GM21825 (cell line): Measurements from ENCODE around the gene MAST3.
A peak's percentile ranks its signal among the peaks of the same experiment; 100 is the strongest.

ENCODE experiments used
- ATAC-seq: cut with Tn5 transposase; IDR thresholded peaks from one replicate; pipeline ENCODE4 v1.9.1; 2021; ENCODE audit warnings: mild to moderate bottlenecking, moderate library complexity; ENCODE audit not compliant: unreplicated experiment

MAST3 gene

DNA sequence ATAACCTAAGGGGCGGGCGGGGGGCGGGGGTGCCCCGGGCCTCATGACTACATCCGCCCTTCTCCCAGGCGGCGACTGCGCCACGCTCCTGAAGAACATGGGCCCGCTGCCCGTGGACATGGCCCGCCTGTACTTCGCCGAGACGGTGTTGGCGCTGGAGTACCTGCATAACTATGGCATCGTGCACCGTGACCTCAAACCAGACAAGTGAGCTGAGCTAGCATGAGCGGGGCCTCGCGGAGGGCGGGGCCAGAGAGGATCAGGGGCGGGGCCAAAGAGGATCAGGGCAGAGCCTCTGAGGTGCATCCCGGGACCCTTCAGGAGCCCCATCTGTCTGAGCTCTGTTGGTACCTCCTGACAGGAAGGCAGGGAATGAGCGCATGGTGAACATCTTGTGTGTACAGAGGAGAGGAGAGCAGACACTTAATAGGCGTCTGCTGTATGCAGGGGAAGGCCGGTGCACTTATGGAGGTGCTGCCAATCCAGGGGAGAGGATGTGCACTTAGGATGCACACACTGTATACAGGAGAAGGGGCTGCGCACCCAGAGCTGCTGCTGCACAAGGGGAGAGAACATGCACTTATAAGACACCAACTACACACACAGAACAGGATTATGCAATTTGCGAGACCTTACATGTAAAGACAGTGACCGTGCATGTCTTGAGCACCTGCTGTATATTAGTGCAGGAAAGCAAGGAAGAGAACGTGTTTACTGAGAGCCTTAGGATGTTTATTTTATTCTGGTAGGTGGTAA lies 34.4 kb downstream of the MAST3 start:
- no peak for ATAC-seq

DNA sequence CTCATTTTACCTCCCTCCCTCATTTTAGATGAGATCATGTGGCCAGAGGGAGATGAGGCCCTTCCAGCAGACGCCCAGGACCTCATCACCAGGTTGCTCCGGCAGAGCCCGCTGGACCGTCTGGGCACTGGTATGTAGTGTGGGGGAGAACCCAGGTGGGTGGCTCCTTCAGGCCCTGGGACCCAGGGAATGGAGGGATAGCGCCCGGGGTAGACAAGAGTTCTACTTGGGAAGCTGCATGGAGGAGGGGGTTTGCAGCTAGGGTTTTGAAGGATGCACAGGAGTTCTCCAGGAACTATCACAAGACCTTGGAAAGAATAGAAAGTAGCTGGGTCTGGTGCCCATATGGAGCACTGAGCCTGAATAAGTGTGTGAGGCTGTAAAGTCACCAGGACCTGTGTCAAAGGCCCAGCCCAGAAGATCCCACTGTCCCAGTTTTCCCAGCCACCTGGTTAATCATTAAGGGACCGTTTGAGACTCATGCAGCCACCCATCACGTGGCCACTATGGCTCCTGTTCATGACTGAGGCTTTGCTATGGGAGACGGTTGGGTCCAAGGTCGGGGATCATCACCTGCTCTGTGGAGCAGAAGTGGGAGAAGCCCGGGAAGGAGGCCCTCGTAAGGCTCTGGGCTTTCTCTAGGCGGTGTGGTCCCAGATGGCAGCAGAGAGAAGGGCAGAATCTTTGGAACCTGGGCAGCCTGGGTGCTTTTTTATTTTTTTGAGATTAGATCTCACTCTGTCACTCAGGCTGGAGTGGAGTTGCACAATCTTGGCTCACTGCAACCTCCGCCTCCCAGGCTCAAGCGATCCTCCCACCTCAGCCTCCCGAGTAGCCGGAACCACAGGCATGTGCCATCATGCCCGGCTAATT lies 38.4 kb downstream of the MAST3 start:
- ATAC-seq, result no peak

DNA sequence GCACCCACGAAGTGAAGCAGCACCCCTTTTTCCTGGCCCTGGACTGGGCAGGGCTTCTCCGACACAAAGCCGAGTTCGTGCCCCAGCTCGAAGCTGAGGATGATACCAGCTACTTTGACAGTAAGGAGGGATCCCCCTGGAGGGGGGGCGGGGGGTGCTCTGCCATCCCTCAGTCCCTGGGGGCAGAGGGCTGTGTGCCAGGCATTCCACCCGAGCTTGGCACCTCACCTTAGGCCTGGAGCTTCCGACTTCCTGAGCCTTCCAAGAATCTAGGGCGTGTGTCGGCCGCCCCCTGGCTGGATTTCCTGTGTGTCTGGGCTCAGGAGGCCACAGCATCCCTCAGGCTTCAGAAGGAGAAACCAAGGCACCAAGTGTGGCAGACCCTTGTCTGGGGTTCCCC lies 39.7 kb downstream of the MAST3 start:
- no peak for ATAC-seq

DNA sequence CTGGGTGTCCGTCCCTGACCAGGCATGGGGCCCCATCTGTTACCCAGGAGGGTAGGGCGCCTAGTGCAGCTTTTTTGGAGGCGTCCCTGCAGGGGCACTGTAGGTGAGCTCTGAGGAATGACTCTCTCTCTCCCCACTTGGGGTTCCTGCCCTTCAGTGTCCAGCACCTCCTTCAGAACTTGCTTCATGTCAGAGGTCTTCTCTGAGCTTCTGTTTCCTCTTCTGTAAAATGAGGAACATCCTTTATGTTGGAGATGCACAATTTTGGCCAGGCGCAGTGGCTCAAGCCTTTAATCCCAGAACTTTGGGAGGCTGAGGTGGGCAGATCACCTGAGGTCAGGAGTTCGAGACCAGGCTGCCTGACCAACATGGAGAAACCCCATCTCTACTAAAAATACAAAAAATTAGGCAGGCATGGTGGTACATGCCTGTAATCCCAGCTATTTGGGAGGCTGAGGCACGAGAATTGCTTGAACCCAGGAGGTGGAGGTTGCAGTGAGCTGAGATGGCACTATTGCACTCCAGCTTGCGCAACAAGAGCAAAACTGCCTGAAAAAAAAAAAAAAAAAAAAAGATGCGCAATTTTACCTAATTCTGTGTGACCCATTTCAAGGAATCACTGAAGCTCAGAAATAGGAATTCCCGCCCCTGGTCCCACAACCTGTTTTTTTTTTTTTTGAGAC lies 40.2 kb downstream of the MAST3 start:
- no peak for ATAC-seq

- ATAC-seq, result no peak
Observed at GRCh38 chr19:18140473-18140872, 42.9 kb downstream of the MAST3 start.

- ATAC-seq, result no peak
Observed at GRCh38 chr19:18141031-18141430, 43.5 kb downstream of the MAST3 start.

GRCh38 chr19:18143902-18144301 lies 46.3 kb downstream of the MAST3 start:
- ATAC-seq, result no peak

GRCh38 chr19:18144361-18144760 lies 46.8 kb downstream of the MAST3 start:
- no peak for ATAC-seq

- no peak for ATAC-seq
Observed at GRCh38 chr19:18144906-18145305, 47.3 kb downstream of the MAST3 start.

DNA sequence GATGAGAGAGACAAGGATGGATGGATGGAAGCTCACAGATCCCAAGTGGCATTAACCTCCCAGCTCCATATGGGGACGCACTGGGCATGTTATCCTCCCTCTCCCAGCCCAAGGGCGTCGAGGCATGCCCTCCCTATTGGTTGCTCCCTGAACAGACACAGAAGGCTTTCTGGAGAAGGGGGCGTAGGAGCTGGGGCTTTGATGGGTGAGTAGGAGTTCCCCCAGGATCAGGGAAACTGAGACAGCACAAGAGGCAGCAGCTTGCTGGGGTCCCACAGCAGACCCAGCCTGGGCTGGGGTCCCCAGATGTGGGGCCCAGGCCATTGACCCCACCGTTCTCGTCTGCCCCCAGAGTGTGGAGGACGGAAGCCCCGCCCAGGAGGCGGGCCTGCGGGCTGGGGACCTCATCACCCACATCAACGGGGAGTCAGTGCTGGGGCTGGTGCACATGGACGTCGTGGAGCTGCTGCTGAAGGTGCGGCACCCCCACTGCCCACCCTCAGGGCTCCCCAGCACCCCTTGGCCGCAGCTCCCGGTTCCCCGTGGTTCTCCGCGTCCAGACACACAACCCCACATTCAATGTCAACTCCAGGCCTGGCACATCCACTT lies 47.9 kb downstream of the MAST3 start:
- no peak for ATAC-seq

DNA sequence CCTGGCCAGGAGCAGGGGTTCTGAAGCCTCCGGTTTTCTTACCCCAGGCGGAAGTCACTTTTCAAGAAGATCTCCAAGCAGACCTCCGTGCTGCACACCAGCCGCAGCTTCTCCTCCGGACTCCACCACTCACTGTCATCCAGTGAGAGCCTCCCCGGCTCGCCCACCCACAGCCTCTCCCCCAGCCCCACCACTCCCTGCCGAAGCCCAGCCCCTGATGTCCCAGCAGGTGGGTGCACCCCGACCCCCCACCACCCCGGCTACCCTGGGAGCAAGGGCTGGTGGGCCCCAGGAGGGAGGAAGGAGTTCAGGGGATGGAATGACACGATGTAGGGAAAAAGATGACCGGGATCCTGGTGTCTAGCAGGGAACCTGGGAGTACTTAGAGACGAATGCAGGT lies 49.8 kb downstream of the MAST3 start:
- ATAC-seq, result no peak

GRCh38 chr19:18149596-18149975 lies 52.0 kb downstream of the MAST3 start:
- no peak for ATAC-seq

DNA sequence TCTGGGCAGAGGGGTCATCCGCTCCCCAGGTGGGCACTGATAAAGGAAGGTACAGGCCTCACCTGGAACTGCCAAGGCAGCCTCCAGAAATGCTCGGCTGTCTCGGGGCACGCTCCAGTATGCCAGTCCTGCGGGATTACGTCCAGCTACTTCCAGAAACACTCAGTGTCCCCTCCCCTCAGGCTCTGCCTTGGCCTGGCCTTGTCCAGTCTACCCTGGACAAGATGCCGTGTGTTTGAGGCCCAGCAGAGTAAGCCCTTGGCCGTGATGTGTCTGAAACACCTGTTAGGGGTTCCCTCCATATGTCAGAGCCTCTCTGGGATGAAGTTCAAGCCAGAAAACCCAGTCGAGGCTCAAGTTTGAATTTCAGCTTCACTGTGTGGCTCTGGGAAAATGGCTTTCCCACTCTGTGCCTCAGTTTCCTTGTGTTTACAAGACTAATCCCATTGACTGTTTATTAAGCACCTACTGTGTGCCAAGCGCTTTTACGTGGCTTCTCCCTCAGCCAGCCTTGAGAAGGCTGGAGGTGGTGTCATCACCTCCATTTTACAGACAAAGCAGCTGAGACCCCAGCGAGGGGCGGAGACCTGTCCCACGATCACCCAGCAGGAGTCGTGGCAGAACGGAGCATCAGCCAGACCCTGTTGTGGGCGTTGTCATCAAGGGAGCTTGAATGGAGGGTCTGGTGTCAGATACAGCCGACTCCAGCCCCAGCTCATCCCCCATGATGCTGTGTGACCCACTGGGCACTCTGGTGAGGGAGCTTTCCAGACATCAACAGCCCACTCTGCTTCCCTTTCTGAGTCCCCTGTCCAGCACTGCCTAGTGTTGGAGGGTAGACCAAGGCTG lies 53.4 kb downstream of the MAST3 start:
- no peak for ATAC-seq

DNA sequence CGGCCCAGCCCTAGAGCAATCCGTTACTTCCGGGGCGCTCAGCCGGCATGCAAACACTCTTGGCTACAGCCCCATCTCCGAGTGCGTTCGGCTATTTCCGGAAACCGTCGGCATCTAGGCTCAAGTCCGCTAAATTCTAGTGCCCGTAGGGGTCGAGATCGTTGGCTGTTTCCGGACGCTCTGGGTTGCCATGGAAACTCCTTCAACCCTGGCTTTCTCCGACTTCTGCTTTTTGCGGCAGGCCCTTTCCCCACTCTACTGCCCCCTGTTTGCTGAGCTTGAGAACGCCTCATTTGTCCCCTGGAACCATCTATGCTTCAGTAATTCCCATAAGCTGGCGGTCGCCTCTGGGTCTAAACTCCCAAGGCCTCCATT lies 54.9 kb downstream of the MAST3 start:
- ATAC-seq, result peak; percentile 61

DNA sequence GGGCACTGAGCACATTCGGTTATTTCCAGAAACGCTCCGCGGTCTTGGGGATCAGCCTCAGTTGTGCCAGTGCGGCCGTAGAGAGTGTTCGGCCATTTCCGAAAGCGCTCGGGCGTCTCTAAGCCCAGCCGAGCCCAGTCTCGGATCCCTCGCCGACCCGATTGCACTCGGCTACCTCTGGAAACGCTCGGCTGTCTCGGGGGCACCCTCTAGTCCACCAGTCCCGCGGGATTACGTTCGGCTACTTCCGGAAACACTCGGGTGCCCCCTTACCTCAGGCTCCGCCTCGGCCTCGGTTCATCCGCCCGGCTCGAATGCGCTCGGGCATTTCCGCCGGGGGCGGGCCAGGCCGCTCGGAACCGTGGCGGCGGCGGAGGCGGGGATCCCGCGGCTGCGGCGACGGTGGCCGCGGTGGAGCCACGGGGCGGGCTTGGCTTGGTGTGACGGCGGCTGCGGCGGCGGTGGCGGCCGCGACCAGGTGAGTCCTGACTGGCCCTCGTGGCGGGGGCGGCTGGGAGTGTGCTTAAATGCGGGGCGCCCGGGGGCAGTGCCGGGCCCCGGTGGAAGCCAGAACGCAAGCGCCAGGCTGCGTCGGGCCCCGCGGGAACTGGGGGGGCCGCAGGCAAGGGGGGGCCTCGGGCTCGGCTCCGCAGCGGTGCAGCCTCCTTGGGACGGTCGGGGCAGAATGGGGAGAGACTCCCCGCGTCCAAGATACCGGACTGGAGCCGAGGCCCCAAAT lies 55.4 kb downstream of the MAST3 start, which contains the start of gene PIK3R2:
Gene PIK3R2 (plus strand): TSS at position 347 of the 739 bp plus-strand sequence. CDS start 2,717 bp downstream, outside the sequence.
- ATAC-seq, result peak; percentile 71

- ATAC-seq, result no peak
Observed at GRCh38 chr19:18153556-18154134, 56.1 kb downstream of the MAST3 start.

GRCh38 chr19:18155095-18156087 lies 57.8 kb downstream of the MAST3 start:
- no peak for ATAC-seq

DNA sequence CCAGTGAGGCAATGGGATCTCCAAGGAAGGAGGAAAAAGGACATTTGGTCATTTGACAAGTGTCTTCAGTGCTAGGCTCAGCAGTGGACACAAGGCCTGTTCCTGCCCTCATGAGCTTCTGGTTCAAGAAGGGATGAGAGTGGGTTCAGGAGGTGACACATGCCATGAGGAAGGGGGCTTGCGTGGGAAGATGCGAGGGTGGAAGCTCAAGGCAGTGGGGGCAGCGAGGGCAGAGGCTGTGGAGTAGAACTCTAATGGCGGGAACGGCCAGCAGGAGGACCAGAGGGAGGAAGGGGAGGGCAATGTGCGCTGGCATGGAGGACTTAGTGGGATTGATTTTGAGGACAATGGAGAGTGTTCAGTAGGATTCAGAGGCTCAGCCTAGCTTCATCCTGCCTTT lies 58.7 kb downstream of the MAST3 start:
- no peak for ATAC-seq
